HTERT RPE-1 (cell line): Measurements from ENCODE around the gene H2AZ1.

Experiments used
- in situ Hi-C: fragments of 300-500 bp; cut with MboI; formaldehyde crosslinking; loops from 4 replicates; pipeline ENCODE4 v1.14.3; 2020; ENCODE audit warnings: low sequenced_read_pairs

H2AZ1 gene

DNA sequence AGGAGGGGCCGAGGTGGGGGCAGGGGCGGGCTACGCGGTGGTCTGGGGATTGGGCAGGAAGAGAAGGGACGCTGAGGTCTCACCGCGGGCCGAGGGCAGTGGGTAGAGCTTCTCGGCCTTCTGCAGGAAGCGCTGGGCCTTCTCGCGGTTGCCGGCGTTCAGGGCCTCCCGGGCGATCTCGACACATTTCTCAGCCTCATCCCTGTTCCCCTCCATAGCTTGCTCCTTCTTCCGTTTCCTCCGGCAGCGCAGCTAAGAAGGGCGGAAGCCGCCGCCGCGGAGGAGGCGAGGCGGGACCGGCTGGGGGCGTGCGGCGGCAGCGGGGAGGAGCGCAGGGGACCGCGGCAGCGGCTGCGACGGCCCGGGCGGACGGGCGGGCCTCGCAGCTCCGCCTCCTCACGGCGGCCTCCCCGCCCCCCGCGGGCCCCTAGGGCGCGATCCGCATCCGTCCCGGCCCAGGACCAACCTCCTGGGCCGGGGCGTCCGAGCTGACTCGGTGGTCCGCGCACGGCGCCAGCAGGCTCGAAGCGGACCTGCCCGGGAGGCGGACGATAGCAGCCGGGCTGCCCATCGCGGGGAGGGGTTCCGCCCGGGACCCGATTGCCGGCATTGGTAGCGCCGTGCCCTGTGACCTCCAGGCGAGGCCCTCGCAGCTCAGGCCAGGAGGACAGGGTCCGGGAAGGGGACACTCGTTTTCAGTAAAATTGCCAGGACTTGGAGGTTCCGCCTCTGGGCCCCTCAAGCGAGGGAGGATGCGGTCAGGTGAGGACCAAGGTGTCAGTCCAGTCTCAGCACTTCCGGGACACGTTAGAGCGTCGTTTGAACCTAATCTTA, 3.5 kb downstream of the H2AZ1 start, which contains the start of gene DNAJB14:
DNAJB14 (minus strand) TSS at position 263 of the 834 bp plus-strand sequence; CDS start at position 216, 47 bp downstream.
- in situ Hi-C loops = no loop called here

DNA sequence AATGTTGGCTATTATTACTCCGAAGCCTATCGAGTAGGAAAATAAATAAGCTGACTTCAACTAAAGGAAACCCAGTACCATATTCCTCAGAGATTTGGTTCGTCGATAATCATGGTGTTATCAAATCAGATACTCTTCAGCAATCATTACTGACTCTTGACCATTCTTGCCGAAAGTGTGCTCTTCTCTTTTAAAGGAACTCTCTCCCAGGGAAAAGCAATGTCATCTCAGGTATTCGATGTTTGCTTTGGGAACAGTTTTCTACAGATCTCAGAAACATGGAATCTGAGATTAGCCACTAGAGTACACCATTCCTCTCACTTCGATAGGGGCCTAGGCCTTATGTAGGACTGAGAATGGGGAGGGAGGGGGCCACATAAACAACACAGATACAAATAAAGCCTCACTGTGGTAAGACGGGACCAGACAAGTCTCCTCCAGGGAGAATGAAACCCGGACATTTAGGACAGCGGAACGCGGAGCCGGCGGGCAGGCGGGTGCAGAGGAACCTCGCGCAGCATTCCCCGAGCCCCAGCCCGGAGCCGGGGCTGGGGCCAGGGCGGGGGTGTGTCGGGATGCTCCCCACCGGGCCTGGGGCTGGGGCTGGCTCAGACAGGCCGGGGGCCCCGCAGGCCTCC, 4.2 kb downstream of the H2AZ1 start:
- in situ Hi-C loops = no loop called here

DNA sequence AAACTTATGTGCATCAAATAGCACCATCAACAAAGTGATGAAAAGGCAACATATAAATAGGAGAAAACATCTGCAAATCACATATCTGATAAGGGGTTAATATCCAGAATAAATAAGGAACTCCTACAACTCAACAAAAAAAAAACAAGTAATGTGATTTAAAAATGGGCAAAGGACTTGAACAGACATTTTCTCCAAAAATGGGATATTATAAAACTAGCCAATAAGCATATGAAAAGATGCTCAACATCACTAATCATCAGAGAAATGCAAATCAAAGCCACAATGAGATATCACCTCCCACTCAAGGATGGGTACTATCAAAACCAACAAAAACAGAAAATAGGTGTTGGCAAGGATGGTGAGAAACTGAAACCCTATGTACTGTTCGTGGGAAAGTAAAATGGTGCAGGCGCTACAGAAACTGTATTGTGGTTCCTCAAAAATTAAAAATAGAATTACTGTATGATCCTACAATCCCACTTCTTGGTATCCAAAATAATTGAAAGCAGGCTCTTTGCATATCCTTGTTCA, 6.1 kb downstream of the H2AZ1 start:
- in situ Hi-C loops = no loop called here

DNA sequence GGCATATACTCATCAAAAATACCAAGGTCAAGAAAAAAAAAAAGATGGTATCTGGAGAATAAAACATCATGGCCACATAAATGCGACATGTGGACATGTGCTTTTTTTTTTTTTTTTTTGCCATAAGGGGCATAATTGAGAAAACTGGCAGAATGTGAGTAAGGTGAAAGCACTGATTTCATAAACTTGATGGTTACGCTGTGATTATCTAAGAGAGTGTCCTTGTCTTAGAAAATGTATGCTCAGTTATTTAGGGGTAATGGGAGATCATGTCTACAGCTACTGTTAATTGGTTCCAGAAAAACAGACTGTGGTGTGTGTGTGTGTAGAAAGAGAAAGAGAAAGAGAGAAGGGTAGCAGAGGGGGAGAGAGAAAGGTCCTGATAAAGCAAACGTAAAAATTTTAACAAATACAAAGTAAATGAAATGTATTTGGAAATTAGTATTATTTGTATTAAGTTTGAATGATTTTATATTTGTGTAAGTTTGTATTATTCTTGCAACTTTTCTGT, 11.8 kb downstream of the H2AZ1 start:
- in situ Hi-C loops = no loop called here

DNA sequence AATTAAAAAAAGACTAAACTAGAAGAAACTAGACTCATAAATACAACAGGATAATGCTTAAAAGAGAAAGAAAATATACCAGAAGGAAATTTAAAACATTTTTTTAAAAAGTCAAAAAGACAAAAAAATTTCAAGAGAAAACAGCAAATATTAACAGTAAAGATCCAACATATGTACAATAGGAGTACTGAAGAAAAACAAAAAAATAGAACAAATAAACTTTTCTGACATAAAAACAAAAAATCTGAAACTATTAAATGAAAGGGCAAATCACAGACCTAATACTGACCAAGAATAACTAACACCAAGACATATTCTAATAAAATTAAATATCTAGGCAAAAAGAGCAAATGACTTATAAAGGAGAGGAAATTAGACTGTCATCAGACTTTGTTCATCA, 15.2 kb downstream of the H2AZ1 start:
- in situ Hi-C loops = no loop called here

DNA sequence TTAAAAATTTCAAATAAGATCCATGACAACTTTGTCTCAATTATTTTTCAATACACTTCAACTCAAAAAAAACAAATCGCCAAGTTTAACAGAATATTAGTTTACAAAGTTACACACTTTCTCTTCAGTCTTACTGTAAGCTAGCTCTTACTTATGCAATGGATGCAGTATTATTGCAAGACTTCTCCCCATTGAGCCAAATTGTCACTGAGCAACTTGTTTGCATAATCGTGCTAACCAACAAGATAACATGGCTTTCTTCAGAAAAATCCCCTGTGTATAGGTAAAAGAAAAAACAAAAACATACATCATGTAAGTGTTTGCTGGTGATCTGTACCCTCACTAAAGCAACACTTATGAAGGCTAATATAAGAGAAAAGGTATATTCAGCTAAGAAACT, 22.5 kb downstream of the H2AZ1 start:
- in situ Hi-C loops = no loop called here

DNA sequence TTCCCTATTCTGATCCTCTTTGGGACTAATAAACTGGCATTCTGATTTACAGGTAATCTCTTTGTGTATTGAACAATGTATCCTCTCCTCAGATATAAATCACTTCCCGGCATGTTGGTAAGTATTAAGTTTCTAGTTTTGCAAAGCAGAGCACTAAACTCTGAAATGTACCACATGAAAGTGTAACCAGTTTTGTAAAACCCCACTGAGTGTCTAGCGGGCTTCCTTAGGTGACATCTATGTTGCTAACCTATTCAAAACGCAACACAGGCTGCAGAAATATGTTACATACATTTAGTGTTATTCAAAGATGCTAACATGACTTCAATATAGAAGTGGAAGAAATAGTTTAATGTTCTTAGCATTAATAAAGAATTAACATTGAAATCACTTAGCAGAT, 28.9 kb downstream of the H2AZ1 start:
- in situ Hi-C loops = no loop called here

DNA sequence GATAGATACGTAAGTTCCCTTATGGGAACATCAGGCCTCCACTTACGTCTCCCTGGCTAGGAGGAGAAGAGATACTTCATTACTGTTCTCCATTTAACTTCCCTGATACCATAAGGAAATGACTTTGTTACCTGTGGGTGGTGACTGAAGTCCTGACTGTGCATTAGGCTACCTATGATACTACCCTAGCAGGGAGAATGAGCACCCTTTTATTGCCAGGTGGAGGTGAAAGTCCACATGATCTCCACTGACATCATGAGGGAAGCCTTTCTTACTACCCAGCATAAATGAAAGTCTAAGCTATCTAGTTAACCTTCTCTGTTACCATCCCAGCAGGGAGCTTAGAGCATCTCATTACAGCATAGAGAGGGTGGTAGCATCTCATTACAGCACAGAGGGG, 31.4 kb downstream of the H2AZ1 start:
- in situ Hi-C loops = no loop called here

DNA sequence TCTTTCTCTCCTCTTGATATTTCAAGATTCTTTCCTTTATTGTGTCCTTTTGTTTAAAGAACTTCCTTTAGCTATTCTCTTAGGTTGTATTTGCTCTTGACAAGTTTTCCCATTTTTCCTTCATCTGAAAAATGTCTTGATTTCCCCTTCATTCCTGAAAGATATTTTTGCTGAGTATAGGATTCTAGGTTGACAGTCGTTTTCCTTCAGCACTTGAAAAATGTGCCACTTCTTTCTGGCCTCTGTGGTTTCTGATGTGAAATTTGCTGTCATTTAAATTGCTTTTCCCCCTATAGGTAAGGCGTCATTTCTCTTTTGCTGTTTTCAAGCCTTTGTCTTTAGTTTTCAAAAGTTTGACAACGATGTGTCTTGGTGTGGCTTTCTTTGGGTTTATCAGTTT, 32.5 kb downstream of the H2AZ1 start:
- in situ Hi-C loops = no loop called here

DNA sequence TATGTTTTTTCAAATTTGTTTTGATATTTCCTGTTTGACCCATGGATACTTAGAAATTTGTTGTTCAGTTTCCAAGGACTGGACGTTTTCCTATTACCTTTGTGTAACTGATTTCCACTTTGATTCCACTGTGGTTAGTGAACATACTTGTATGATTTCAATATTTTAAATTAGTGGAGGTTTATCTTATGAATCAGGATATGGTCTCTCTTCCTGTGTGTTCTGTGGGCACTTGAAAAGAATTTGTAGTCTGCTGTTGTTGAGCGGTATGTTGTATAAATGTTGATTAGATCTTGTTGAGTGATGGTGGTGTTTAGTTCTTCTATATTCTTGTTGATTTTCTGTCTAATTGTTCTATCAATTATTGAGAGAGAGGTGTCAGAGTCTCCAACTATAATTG, 34.6 kb downstream of the H2AZ1 start:
- in situ Hi-C loops = no loop called here
